MM.1S (cell line): ENCODE measurements around the gene COL4A5.
A peak's percentile ranks its signal among the peaks of the same experiment; 100 is the strongest.

Experiments
- DNase-seq: peaks from one replicate; pipeline ENCODE4 v3.0.0-alpha.2; 2015
- H2AFZ ChIP-seq: fragments of 300-600 bp; sonication (generic); 2 replicates; pipeline ENCODE4 v1.6.0; 2016; ENCODE audit warnings: antibody characterized with exemption, low read length
- H3F3A ChIP-seq: fragments of 300-600 bp; sonication (generic); 2 replicates; pipeline ENCODE4 v1.6.1; 2016; ENCODE audit warnings: mild to moderate bottlenecking, antibody characterized with exemption, low read length, moderate library complexity, mixed read lengths; ENCODE audit not compliant: insufficient read depth
- H3K27ac ChIP-seq: fragments of 300-600 bp; sonication (generic); 2 replicates; pipeline ENCODE4 v1.5.1; 2016; ENCODE audit warnings: mild to moderate bottlenecking, low read length
- H3K27me3 ChIP-seq: fragments of 300-600 bp; sonication (generic); replicated peaks from 2 replicates; pipeline ENCODE4 v1.6.0; 2016; ENCODE audit warnings: low read length; ENCODE audit not compliant: insufficient read depth
- H3K36me3 ChIP-seq: fragments of 300-600 bp; sonication (generic); replicated peaks from 2 replicates; pipeline ENCODE4 v1.6.1; 2016; ENCODE audit warnings: mild to moderate bottlenecking, low read length, mixed read lengths; ENCODE audit not compliant: insufficient read depth
- H3K4me1 ChIP-seq: fragments of 300-600 bp; sonication (generic); 2 replicates; pipeline ENCODE4 v1.6.1; 2016; ENCODE audit warnings: low read length, mixed read lengths
- H3K4me2 ChIP-seq: fragments of 300-600 bp; sonication (generic); 2 replicates; pipeline ENCODE4 v1.6.0; 2016; ENCODE audit warnings: low read depth, low read length
- H3K4me3 ChIP-seq: fragments of 300-600 bp; sonication (generic); 2 replicates; pipeline ENCODE4 v1.5.1; 2016; ENCODE audit warnings: low read length, mixed read lengths
- H3K79me2 ChIP-seq: fragments of 300-600 bp; sonication (generic); 2 replicates; pipeline ENCODE4 v1.6.1; 2016; ENCODE audit warnings: mixed run types, low read length, mixed read lengths
- H3K9ac ChIP-seq: fragments of 300-600 bp; sonication (generic); 2 replicates; pipeline ENCODE4 v1.6.1; 2016; ENCODE audit warnings: low read length, mixed read lengths
- H3K9me2 ChIP-seq: fragments of 300-600 bp; sonication (generic); replicated peaks from 2 replicates; pipeline ENCODE4 v1.6.1; 2016; ENCODE audit warnings: mild to moderate bottlenecking, low read length, mixed read lengths; ENCODE audit not compliant: insufficient read depth
- H3K9me3 ChIP-seq: fragments of 300-600 bp; sonication (generic); replicated peaks from 2 replicates; pipeline ENCODE4 v1.6.1; 2016; ENCODE audit warnings: mild to moderate bottlenecking, low read length, mixed read lengths; ENCODE audit not compliant: insufficient read depth
- H4K20me1 ChIP-seq: fragments of 300-600 bp; sonication (generic); 2 replicates; pipeline ENCODE4 v1.6.1; 2016; ENCODE audit warnings: mild to moderate bottlenecking, low read length, moderate library complexity, mixed read lengths; ENCODE audit not compliant: insufficient read depth
- CTCF ChIP-seq: fragments of 300-600 bp; sonication (generic); IDR thresholded peaks from 2 replicates; pipeline ENCODE4 v1.5.1; 2016; ENCODE audit warnings: antibody characterized with exemption, low read length, mixed read lengths
- EZH2 ChIP-seq: fragments of 300-600 bp; sonication (generic); optimal IDR thresholded peaks from 2 replicates; pipeline ENCODE3; 2017; ENCODE audit warnings: low read depth, mild to moderate bottlenecking, antibody characterized with exemption, low read length, mixed read lengths
- EZH2phosphoT487 ChIP-seq: fragments of 300-600 bp; sonication (generic); IDR thresholded peaks from 2 replicates; pipeline ENCODE4 v1.6.1; 2018; ENCODE audit warnings: antibody characterized with exemption, low read length

The COL4A5 gene

DNA sequence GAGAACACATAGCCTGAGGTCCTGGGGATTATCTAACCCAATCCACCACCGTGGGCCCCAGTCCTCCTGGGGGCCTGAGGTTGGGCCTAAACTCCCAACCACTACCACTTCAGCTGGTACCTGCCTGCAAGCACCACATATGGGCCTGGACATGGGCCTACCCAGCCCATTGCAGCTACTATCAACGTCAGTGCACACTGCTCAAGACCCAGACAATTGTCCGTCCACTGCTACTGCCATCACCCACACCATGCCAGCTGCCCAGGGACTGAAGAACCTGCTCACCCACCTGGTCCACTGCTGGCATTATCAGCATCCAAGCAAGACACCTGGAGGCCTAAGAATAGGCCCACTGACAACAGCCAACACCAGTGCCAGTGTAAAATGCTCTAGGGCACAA, 88.1 kb downstream of the COL4A5 start:
- no peak overlapping the region for H3K4me3 ChIP-seq
- no peaks in the 10 kb centered on the region for H3K4me1 ChIP-seq
- H3K27ac ChIP-seq: no peak overlapping the region
- TF ChIP-seq EZH2phosphoT487 (no peak), EZH2 (no peak), CTCF (no peak)
- H3K79me2 ChIP-seq: no peaks in the 10 kb centered on the region
- DNase-seq: no peak
- no peak overlapping the region for H3K9ac ChIP-seq
- no peaks in the 10 kb centered on the region for H3K27me3 ChIP-seq
- H2AFZ ChIP-seq: no peak overlapping the region
- no peaks in the 10 kb centered on the region for H4K20me1 ChIP-seq
- H3K4me2 ChIP-seq: no peak overlapping the region
- no peaks in the 10 kb centered on the region for H3K36me3 ChIP-seq
- H3K9me2 ChIP-seq: no peaks in the 10 kb centered on the region
- H3F3A ChIP-seq: no peaks in the 10 kb centered on the region
- no peaks in the 10 kb centered on the region for H3K9me3 ChIP-seq

- no peak overlapping the region for H3K4me3 ChIP-seq
- no peaks in the 10 kb centered on the region for H3K9me2 ChIP-seq
- H3F3A ChIP-seq: no peaks in the 10 kb centered on the region
- no peaks in the 10 kb centered on the region for H3K36me3 ChIP-seq
- no peaks in the 10 kb centered on the region for H4K20me1 ChIP-seq
- DNase-seq: peak; percentile 52
- no peaks in the 10 kb centered on the region for H3K27me3 ChIP-seq
- no peaks in the 10 kb centered on the region for H3K4me1 ChIP-seq
- H3K9ac ChIP-seq: no peak overlapping the region
- H3K9me3 ChIP-seq: no peaks in the 10 kb centered on the region
- H3K79me2 ChIP-seq: no peaks in the 10 kb centered on the region
- no peak overlapping the region for H3K27ac ChIP-seq
- H2AFZ ChIP-seq: no peak overlapping the region
- TF ChIP-seq EZH2phosphoT487 (no peak), CTCF (peak; percentile 64), EZH2 (no peak)
- H3K4me2 ChIP-seq: no peak overlapping the region
Measured at GRCh38 chrX:108537005-108537404, 97.4 kb downstream of the COL4A5 start.

DNA sequence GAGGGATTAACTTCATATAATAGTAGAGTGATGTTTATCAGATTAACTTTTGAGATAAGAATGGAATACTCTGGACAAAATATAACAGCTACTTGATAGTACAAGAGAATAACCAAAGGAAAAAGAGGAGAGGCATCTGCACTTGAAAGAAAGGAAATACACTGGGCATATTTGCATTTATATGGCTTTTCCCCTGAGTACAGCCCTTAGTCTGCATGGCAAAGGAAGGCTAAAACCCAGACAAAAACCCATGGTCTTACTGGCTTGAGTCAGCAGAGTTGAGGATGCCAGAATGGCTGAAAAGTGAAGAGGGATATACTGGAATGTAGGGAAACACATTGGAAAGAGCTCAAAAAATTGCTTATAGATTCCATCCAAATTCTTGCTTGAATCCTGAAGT, 101.6 kb downstream of the COL4A5 start:
- Histone ChIP-seq H3K9ac (no peak overlapping the region), H3K4me3 (no peak overlapping the region), H3K4me1 (no peaks in the 10 kb centered on the region), H3K36me3 (no peaks in the 10 kb centered on the region), H3K9me2 (no peaks in the 10 kb centered on the region), H3K27ac (no peak overlapping the region), H3K9me3 (no peaks in the 10 kb centered on the region), H3K79me2 (no peaks in the 10 kb centered on the region), H3K27me3 (no peaks in the 10 kb centered on the region), H4K20me1 (no peaks in the 10 kb centered on the region), H3F3A (no peaks in the 10 kb centered on the region), H2AFZ (no peak overlapping the region), H3K4me2 (no peak overlapping the region)
- no peak for TF ChIP-seq CTCF
- no peak for TF ChIP-seq EZH2phosphoT487
- TF ChIP-seq EZH2: no peak
- no peak for DNase-seq
